GM21360 (cell line): ENCODE results near the gene PHACTR2.
"Not testable (repeated sequence)": the region's sequence is repeated elsewhere in the genome, so short reads cannot be mapped to it uniquely, and the experiment has no call there.

Experiments used
- ATAC-seq: cut with Tn5 transposase; IDR thresholded peaks from one replicate; pipeline ENCODE4 v1.9.1; 2021; ENCODE audit warnings: mild to moderate bottlenecking, moderate library complexity; ENCODE audit not compliant: unreplicated experiment

Gene PHACTR2

GRCh38 chr6:143844006-143844405 lies 166.2 kb downstream of the PHACTR2 start:
- no peak for ATAC-seq

GRCh38 chr6:143845033-143845432 lies 167.3 kb downstream of the PHACTR2 start:
- no peak for ATAC-seq

DNA sequence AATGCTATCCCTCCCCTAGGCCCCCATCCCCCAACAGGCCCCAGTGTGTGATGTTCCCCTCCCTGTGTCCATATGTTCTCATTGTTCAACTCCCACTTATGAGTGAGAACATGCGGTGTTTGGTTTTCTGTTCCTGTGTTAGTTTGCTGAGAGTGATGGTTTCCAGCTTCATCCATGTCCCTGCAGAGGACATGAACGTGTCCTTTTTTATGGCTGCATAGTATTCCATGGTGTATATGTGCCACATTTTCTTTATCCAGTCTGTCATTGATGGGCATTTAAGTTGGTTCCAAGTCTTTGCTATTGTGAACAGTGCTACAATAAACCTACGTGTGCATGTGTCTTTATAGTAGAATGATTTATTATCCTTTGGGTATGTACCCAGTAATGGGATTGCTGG lies 173.9 kb downstream of the PHACTR2 start:
- ATAC-seq = not testable (repeated sequence)

DNA sequence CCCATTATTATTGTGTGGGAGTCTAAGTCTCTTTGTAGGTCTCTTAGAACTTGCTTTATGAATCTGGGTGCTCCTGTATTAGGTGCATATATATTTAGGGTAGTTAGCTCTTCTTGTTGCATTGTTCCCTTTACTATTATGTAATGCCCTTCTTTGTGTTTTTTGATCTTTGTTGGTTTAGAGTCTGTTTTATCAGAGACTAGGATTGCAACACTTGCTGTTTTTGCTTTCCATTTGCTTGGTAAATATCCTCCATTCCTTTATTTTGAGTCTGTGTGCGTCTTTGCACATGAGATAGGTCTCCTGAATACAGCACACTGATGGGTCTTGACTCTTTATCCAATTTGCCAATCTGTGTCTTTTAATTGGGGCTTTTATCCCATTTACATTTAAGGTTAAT lies 177.3 kb downstream of the PHACTR2 start:
- not testable (repeated sequence) for ATAC-seq

DNA sequence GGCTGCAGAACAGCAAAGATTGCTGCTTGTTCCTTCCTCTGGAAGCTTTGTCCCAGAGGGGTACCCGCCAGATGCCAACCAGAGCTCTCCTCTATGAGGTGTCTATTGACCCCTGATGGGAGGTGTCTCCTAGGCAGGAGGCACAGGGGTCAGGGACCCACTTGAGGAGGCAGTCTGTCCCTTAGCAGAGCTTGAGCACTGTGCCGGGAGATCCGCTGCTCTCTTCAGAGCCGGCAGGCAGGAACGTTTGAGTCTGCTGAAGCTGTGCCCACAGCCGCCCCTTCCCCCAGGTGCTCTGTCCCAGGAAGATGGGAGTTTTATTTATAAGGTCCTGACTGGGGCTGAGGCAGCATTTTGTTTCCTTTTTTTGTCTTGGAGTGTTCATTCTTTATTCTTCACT lies 179.0 kb downstream of the PHACTR2 start:
- not testable (repeated sequence) for ATAC-seq

- no peak for ATAC-seq
These were observed 179.9 kb downstream of the PHACTR2 start for GRCh38 chr6:143857651-143858050.

GRCh38 chr6:143859891-143860660 lies 182.3 kb downstream of the PHACTR2 start:
- no peak for ATAC-seq

GRCh38 chr6:143863771-143864170 lies 186.0 kb downstream of the PHACTR2 start:
- no peak for ATAC-seq

DNA sequence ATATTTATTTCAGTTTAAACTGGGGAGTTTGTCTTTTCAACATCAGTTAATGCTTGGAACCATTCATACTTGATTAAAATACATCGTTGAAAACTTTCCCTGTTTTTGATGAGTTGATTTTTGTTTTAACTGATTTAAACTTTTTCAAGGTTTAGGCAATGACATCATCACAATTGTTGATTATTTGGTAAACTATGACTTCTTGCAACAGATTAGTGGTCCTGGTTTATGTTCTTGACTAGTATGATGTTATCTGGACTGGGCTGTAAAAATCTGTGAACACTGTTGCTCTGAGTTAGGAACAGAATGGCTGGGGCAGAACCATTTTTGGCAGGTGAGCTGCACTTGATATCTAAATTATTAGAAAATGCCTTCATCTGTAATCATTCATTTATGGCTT lies 186.5 kb downstream of the PHACTR2 start, which contains the start of gene ZC2HC1B:
Gene ZC2HC1B, plus strand, starts transcription at position 241 of the 400 bp plus-strand sequence. Its CDS starts 66 bp downstream, at position 307.
- no peak for ATAC-seq

- ATAC-seq = no peak
These were observed 189.5 kb downstream of the PHACTR2 start for GRCh38 chr6:143867236-143867635.

DNA sequence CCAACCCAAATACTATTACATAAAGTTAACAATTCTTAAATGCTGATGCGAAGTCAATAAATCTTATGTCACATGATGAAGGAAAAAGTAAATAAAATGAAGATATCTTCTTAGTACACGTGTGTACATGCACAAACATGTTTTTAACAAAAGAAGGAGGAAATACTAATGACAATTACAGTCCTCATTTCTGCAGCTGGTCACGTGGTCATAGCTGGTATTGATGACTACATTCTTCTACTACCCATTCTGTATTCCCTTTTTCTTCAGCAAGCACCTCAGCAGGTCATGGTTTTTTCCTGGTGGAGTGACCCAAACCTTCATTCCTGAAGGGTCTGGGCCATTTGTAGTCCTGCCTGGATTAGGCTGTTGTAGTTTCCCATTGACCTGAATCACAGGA lies 191.0 kb downstream of the PHACTR2 start:
- not testable (repeated sequence) for ATAC-seq

GRCh38 chr6:143871202-143871730 lies 193.5 kb downstream of the PHACTR2 start:
- ATAC-seq = not testable (repeated sequence)

- ATAC-seq = peak; percentile 100
These were observed 194.4 kb downstream of the PHACTR2 start for GRCh38 chr6:143872201-143872600.

- ATAC-seq = not testable (repeated sequence)
These were observed 195.8 kb downstream of the PHACTR2 start for GRCh38 chr6:143873600-143873999.

DNA sequence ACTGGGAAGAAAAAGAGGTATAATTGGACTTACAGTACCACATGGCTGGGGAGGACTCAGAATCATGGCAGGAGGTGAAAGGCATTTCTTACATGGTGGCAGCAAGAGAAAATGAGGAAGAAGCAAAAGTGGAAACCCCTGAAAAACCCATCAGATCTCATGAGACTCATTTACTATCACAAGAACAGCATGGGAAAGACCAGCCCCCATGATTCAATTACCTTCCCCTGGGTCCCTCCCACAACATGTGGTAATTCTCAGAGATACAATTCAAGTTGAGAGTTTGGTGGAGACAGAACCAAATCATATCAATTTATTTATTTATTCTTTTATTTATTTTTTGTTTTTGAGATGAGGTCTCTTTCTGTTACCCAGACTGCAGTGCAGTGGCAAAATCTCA lies 196.7 kb downstream of the PHACTR2 start:
- not testable (repeated sequence) for ATAC-seq

DNA sequence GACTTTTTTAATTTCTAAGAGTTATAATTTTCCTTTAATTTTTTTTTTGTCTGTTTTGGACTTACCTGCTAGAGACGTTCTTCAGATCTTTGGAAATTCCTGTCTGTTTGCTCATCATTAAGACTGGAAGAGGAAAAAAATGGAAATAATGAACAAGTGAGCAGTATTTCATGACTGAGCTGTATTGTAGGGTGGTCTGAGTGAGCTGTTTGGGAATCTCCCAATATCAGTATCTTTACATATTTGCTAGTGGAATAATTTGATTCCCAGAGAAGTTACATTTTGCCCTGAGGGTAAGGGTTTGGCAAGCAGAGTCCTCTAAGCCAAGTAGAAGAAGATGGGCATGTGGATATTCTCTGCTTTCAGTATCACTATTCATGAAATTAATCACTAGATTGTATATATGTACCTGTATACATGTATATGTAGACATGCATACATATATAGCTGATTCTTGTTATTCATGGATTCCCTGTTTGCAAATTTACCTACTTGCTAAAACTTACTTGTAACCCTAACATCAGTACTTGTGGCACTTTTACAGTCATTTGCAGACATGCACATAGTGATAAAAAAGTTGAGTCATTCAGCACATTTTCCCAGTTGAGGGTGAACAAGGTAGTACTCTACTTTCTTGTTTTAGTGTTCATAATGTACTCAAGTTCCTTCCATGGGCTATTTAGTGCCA lies 200.0 kb downstream of the PHACTR2 start:
- no peak for ATAC-seq

DNA sequence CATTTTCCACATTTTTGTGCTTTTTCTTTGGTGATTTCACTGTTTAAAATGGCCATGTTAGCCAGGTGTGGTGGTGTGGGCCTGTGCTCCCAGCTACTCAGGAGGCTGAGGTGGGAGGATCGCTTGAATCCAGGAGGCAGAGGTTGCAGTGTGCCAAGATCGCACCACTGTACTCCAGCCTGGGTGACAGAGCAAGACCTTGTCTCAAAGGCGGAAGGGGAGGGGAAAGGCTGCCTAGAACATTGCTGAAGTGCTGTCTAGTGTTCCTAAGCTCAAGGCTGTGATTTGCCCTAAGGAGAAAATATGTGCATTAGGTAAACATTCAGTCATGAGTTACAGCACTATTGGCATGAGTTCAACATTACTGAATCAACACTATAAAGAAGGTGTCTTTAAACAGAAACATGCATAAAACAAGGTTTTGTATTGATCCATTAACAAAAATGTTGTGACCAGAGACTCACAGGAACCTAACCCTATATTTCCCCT lies 200.6 kb downstream of the PHACTR2 start:
- ATAC-seq = no peak

DNA sequence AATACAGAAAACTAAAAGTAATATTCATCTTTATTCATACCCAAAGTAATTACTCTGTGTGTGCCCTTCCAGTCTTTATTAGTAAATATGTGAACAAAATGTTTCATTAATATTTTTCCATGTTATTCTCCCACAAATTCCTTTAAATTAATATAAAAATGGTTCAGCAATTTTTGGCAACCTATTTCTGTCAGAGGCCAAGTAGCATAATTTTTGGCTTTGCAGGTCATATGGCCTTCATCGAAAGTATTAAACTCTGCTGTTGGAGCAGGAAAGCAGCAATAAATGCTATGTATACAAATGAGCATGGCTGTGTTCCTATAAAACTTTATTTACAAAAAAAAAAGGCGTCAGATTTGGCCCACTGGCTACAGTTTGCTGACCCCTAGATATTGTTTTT lies 202.6 kb downstream of the PHACTR2 start:
- no peak for ATAC-seq
